GM12801 (cell line): ENCODE measurements around the gene RING1.

Experiments used
- TF ChIP-seq, protein P1 (sequence below): IDR thresholded peaks from one replicate; pipeline ENCODE4 v1.5.1; 2011; ENCODE audit warnings: control low read depth; ENCODE audit not compliant: insufficient read length; ENCODE audit errors: extremely low read depth

Gene RING1

DNA sequence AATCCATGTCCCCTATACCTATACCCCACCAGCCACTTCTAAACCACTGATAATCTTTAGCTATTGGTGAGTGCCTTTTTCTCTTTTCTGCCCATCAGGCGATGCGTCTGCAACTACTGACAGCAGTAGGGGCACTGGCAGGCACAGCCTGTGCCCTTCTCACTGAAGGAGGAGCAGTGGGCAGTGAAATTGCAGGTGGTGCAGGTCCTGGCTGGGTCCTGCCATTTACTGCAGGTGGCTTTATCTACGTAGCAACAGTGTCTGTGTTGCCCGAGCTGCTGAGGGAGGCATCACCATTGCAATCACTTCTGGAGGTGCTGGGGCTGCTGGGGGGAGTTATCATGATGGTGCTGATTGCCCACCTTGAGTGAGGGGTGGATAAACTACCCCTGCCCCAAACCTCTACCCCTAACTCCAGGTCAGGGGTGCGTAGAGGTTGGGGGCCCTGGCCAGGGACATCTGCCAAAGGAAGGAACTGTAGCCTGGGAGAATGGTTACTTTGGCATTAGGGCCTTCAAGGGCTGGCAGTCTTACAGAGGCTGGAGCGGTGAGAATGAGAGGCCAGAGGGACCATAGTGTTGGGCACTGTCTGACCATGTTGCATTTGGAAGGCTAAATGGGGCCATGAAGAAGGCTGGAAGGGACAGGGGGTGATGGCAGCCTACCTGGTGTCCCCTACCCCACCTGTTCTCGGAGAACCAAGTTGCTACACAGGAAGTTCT, 4.7 kb upstream of the RING1 start:
- TF ChIP-seq, protein P1, sequence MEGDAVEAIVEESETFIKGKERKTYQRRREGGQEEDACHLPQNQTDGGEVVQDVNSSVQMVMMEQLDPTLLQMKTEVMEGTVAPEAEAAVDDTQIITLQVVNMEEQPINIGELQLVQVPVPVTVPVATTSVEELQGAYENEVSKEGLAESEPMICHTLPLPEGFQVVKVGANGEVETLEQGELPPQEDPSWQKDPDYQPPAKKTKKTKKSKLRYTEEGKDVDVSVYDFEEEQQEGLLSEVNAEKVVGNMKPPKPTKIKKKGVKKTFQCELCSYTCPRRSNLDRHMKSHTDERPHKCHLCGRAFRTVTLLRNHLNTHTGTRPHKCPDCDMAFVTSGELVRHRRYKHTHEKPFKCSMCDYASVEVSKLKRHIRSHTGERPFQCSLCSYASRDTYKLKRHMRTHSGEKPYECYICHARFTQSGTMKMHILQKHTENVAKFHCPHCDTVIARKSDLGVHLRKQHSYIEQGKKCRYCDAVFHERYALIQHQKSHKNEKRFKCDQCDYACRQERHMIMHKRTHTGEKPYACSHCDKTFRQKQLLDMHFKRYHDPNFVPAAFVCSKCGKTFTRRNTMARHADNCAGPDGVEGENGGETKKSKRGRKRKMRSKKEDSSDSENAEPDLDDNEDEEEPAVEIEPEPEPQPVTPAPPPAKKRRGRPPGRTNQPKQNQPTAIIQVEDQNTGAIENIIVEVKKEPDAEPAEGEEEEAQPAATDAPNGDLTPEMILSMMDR: no peak

DNA sequence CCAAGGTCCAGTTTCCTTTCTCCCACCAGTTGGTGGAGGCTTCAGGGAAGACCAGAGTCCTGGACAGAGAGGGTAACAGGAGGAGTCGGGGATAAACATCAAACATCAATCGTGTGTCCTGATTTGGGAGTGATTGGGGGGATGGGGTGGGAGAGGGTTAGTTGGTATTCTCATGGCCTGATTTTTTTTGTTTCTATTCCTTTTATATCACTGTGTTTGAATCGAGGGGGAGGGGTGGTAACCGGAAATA, 4.2 kb upstream of the RING1 start:
- TF ChIP-seq, protein P1: no peak

DNA sequence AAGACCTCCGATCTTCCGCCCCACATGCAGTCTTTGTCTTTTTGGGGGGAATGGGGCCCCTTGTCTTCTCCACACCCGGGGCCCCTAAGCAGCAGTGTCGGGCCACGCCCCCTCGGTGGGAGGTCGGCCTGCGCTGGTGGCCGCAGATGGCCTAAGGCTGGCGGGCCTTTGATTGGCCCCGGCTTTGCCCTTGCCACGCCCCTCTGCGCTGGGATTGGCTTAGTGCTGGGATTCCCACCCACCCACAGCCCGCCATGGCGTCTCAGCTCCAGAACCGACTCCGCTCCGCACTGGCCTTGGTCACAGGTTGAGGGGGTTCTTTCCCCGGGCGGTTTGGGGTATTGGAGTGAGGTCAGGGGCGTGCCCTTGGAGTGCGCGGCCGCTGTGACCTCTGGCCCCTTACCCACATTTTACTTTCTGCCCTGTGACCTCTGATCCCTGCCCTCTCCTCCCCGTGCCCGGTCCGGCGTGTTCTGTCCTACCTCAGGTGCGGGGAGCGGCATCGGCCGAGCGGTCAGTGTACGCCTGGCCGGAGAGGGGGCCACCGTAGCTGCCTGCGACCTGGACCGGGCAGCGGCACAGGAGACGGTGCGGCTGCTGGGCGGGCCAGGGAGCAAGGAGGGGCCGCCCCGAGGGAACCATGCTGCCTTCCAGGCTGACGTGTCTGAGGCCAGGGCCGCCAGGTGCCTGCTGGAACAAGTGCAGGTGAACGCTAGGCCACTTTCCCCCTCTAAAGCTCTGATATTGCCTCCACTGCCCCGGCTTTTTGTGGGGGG, 3.7 kb upstream of the RING1 start, which contains the start of gene HSD17B8:
Gene HSD17B8 (plus strand): TSS at position 241 of the 776 bp plus-strand sequence. CDS start 14 bp downstream, at position 255.
- TF ChIP-seq, protein P1: no peak

DNA sequence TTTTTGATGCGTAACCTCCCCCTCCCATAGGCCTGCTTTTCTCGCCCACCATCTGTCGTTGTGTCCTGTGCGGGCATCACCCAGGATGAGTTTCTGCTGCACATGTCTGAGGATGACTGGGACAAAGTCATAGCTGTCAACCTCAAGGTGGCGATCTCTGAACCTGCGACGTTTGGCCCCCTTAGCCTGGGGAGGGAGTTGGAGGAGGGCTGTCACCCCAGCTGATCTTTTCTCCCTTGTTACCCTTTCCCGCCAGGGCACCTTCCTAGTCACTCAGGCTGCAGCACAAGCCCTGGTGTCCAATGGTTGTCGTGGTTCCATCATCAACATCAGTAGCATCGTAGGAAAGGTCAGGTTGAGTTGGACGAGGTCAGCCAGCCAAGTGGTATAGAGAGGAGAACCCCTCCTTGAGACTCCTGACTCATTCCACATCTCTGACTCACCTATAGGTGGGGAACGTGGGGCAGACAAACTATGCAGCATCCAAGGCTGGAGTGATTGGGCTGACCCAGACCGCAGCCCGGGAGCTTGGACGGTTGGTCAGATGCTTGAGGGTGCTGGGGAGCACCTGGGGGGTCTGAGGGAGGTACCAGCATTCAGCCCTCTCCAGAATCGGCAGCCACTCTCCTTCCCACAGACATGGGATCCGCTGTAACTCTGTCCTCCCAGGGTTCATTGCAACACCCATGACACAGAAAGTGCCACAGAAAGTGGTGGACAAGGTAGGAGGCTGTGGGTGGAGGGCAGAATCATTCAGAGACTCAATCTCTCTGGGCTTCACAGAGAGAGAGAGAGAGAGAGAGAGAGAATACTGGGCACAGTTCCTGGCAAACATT, 2.9 kb upstream of the RING1 start:
- TF ChIP-seq, protein P1: no peak

DNA sequence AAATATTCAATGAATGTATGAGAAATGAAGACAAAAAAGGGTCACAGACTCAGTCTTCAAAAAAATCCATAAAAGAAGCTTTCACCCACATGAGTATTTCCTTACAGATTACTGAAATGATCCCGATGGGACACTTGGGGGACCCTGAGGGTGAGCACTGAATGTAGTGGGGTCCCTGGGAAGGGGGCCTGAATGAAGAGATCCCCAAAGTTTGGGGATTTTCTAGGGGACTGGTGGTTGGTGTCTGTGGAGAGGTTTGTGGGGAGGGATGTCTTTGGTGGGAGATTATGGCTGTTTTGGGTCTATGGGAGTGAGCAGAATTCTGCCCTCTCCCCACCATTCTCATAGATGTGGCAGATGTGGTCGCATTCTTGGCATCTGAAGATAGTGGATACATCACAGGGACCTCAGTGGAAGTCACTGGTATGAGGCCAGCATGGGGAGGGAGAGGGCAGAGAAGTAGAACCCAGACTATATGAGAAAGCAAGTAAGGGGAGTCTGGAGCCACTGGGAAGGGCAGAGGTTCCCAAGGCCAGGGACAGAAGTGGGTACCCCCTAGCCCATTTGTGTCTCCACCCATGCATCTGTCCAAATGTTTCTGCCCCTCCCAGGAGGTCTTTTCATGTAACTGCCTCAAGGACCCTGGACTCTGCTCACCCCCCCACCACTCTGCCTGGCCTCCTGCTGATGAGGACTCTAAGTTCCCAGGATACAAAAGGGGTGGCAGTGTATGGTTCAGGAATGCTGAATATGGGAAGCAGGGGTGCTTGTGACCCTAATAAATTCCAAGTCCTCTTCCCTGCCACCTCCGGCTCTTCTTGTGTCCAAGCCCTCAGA, 2.1 kb upstream of the RING1 start:
- TF ChIP-seq, protein P1: no peak

DNA sequence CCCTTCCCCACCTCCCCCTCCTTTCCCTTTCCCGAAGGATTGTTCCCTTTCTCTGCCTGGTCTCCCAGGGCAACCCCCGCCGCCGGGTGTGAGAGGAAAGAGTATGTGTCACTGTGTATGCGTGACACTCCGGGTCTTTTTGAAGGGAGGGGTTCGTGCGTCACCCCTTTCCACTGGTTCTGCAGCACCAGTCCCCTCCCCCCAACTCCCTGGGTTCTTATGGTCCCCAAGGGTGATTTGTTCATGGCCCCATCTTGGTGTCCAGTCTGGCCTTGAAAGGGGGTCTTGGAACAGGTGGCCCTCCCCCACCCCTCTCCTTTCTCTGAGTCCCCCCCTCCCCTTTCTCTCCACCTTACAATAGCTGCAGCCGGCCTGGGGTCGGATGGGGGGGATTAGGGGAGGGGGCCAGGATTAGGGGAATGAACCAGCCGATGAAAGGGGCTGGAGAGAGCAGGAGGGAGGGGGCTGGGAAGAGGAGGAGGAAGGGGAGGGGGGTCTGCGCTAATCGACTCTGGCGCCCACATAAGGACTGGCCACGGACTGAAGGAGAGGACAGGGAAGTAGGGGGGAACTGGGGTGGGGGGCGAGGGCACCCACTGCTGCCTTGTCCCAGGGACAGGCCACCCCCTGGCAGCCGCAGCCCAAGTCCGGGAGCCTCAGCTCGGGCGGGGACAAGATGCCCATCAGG, 1.3 kb upstream of the RING1 start:
- TF ChIP-seq, protein P1: no peak
